ENCODE results near the gene CISTR.

Gene CISTR

GRCh38 chr12:53751336-53752191 lies at the start of gene CISTR:
Gene CISTR, minus strand, starts transcription at chr12:53751979.
- peak within 1 kb of the TSS in 1 of 2 experiments; percentile 53; a peak in 3 of 4 replicates for H3K4me3 ChIP-seq (ENCODE audit: low read depth in 1 of 2, low read length in 2 of 2)
- H4K20me1 ChIP-seq (ENCODE audit: insufficient read depth, low read length), result 0 out of 2 replicates have a peak, but pooled peaks cover 6% of the 10 kb centered on the region
- no peak within 1 kb of the TSS for H3K27ac ChIP-seq (ENCODE audit: low read length)
- ATAC-seq (ENCODE audit: insufficient read depth, low read depth) (peak; percentile 54), DNase-seq (peak; percentile 30)
- H3K9ac ChIP-seq (ENCODE audit: low read depth, low read length), result peak within 1 kb of the TSS; percentile 49
- H3K4me2 ChIP-seq (ENCODE audit: insufficient read depth, low read length), result peak within 1 kb of the TSS; percentile 71
- no peaks in the 10 kb centered on the region for H3K79me2 ChIP-seq (ENCODE audit: insufficient read depth, low read length)
- TF ChIP-seq CTCF (IDR thresholded peaks at IDR 0.05; ENCODE audit: borderline replicate concordance, extremely low read depth, low read length, poor library complexity, severe bottlenecking) (no peak), EZH2 (IDR thresholded peaks at IDR 0.05; ENCODE audit: borderline replicate concordance, low read depth, low read length, severe bottlenecking) (peak; percentile 100)
- peaks cover 20% of the 10 kb centered on the region for H3K4me1 ChIP-seq (ENCODE audit: insufficient read depth, low read length)
- H2AFZ ChIP-seq (ENCODE audit: low read depth, low read length), result peak within 1 kb of the TSS; percentile 54
- no peaks in the 10 kb centered on the region for H3K9me3 ChIP-seq (ENCODE audit: insufficient read depth, low read length, severe bottlenecking)
- H3K27me3 ChIP-seq (ENCODE audit: insufficient read depth, low read length, poor library complexity), result peaks cover 89% of the 10 kb centered on the region
- no peaks in the 10 kb centered on the region for H3K36me3 ChIP-seq (ENCODE audit: insufficient read depth, low read length)

- Histone ChIP-seq H3K9ac (ENCODE audit: low read depth, low read length) (no peak overlapping the region), H3K4me2 (ENCODE audit: insufficient read depth, low read length) (no peak overlapping the region), H3K9me3 (ENCODE audit: insufficient read depth, low read length, severe bottlenecking) (no peaks in the 10 kb centered on the region), H3K79me2 (ENCODE audit: insufficient read depth, low read length) (no peaks in the 10 kb centered on the region), H3K27ac (ENCODE audit: low read length) (no peak overlapping the region), H2AFZ (ENCODE audit: low read depth, low read length) (no peak overlapping the region), H3K36me3 (ENCODE audit: insufficient read depth, low read length) (no peaks in the 10 kb centered on the region), H3K4me3 (ENCODE audit: low read depth in 1 of 2, low read length in 2 of 2) (no peak overlapping the region), H3K27me3 (ENCODE audit: insufficient read depth, low read length, poor library complexity) (peaks cover 55% of the 10 kb centered on the region), H3K4me1 (ENCODE audit: insufficient read depth, low read length) (no peaks in the 10 kb centered on the region), H4K20me1 (ENCODE audit: insufficient read depth, low read length) (no peaks in the 10 kb centered on the region)
- no peak for TF ChIP-seq CTCF (IDR thresholded peaks at IDR 0.05; ENCODE audit: borderline replicate concordance, extremely low read depth, low read length, poor library complexity, severe bottlenecking)
- TF ChIP-seq EZH2 (IDR thresholded peaks at IDR 0.05; ENCODE audit: borderline replicate concordance, low read depth, low read length, severe bottlenecking), result no peak
- DNase-seq, result no peak
- no peak for ATAC-seq (ENCODE audit: insufficient read depth, low read depth)
Measured at GRCh38 chr12:53798575-53798974, 46.8 kb upstream of the CISTR start.

- no peaks in the 10 kb centered on the region for H3K4me1 ChIP-seq (ENCODE audit: insufficient read depth, low read length)
- no peak for ATAC-seq (ENCODE audit: insufficient read depth, low read depth)
- H3K27me3 ChIP-seq (ENCODE audit: insufficient read depth, low read length, poor library complexity), result peaks cover 66% of the 10 kb centered on the region
- no peak overlapping the region for H3K27ac ChIP-seq (ENCODE audit: low read length)
- no peaks in the 10 kb centered on the region for H3K36me3 ChIP-seq (ENCODE audit: insufficient read depth, low read length)
- no peaks in the 10 kb centered on the region for H3K79me2 ChIP-seq (ENCODE audit: insufficient read depth, low read length)
- H4K20me1 ChIP-seq (ENCODE audit: insufficient read depth, low read length), result no peaks in the 10 kb centered on the region
- no peaks in the 10 kb centered on the region for H3K9me3 ChIP-seq (ENCODE audit: insufficient read depth, low read length, severe bottlenecking)
- DNase-seq, result no peak
- H3K4me2 ChIP-seq (ENCODE audit: insufficient read depth, low read length), result no peak overlapping the region
- H2AFZ ChIP-seq (ENCODE audit: low read depth, low read length), result no peak overlapping the region
- no peak overlapping the region for H3K4me3 ChIP-seq (ENCODE audit: low read depth in 1 of 2, low read length in 2 of 2)
- no peak overlapping the region for H3K9ac ChIP-seq (ENCODE audit: low read depth, low read length)
- no peak for TF ChIP-seq CTCF (IDR thresholded peaks at IDR 0.05; ENCODE audit: borderline replicate concordance, extremely low read depth, low read length, poor library complexity, severe bottlenecking)
- no peak for TF ChIP-seq EZH2 (IDR thresholded peaks at IDR 0.05; ENCODE audit: borderline replicate concordance, low read depth, low read length, severe bottlenecking)
Measured at GRCh38 chr12:53795927-53796326, 44.1 kb upstream of the CISTR start.

Measured in DND-41 (cell line).